ENCODE results near the gene PRKCI. TPM values are rescaled to one million over a fixed set of nuclear protein-coding genes. Genes with fewer than 3 reads are reported as not detected.
A peak's percentile ranks its signal among the peaks of the same experiment; 100 is the strongest.
"Not testable (repeated sequence)": the region's sequence is repeated elsewhere in the genome, so short reads cannot be mapped to it uniquely, and the experiment has no call there.

The PRKCI gene
- polyA plus RNA-seq, 1 experiment, result 84.3 TPM

DNA sequence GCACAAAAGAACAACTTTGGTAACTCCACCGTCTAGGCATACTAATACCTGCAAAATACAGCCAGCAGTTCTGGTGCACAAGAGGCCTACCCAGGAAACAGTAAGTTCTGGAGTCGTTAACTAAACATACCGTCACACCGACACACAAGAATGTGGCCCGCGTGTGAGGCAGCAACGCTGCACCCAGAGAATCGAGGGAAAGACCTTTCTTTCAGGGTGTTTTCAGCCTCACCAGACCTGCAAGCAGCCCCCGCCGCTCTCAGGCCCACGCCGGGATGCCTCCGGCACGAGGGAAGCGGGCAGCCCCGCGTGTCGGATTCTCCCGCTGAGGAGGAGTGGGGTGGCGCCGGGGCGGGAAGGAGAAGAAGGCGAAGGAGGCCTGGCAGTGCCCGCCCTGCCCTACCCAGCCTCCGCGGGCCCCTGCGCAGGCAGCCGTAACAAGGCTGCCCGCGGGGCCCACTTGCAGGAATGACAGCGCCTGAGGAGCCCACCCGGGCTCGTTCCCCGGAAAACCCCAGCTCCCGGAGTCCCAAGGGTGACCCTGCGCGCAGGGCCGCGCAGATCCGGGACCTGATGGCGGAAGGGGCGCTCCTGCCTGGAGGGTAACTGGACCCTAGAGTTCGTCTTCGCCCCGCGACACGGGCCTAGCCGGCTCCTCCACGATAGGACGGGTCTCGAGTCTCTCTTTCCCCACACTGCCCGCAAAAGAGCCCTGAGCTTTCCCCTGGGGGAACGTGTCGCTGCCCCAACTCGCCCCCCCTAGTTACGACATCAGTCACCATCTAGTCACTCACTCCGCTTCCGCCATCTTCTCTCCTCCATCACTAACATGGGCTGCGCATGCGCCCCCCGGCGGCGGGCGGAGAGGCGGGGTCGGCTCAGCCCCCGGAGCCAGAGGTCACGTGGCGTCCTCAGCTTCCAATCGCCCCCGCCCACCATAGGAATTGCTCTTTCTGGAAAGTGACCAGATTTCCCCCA, 41.0 kb upstream of the PRKCI start, which contains the start of gene PHC3:
TSS of gene PHC3 (minus strand) at position 826 of the 978 bp plus-strand sequence. CDS start at position 808, 18 bp downstream.
- DNase-seq (ENCODE audit: low read depth, low spot score), result peak; percentile 54
- H3K27ac ChIP-seq (ENCODE audit: low read depth, low read length), result peak within 1 kb of the TSS; percentile 89
- peaks cover 5% of the 10 kb centered on the region; the same call in 1 of the 2 replicates for H3K9me3 ChIP-seq (ENCODE audit: control insufficient read depth, insufficient read depth, low read length)
- H3K4me3 ChIP-seq (ENCODE audit: low read depth, low read length), result peak within 1 kb of the TSS; percentile 98
- ChIA-PET POLR2A (interaction anchor here (0.6 to 1.1 kb wide), 3 partner anchors 54 to 236 kb away, joined by 3 to 4 read pairs (median 3); no protein-coding TSS in a partner anchor), CTCF (interaction anchor here (0.5 to 0.7 kb wide), 2 partner anchors 8 to 372 kb away, joined by 3 to 5 read pairs; no protein-coding TSS in a partner anchor)
- TF ChIP-seq, protein P1, sequence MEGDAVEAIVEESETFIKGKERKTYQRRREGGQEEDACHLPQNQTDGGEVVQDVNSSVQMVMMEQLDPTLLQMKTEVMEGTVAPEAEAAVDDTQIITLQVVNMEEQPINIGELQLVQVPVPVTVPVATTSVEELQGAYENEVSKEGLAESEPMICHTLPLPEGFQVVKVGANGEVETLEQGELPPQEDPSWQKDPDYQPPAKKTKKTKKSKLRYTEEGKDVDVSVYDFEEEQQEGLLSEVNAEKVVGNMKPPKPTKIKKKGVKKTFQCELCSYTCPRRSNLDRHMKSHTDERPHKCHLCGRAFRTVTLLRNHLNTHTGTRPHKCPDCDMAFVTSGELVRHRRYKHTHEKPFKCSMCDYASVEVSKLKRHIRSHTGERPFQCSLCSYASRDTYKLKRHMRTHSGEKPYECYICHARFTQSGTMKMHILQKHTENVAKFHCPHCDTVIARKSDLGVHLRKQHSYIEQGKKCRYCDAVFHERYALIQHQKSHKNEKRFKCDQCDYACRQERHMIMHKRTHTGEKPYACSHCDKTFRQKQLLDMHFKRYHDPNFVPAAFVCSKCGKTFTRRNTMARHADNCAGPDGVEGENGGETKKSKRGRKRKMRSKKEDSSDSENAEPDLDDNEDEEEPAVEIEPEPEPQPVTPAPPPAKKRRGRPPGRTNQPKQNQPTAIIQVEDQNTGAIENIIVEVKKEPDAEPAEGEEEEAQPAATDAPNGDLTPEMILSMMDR (IDR thresholded peaks at IDR 0.05; ENCODE audit: low read depth, low read length), result 0 out of 2 replicates have a peak, but pooled peaks have one; percentile 5
- no peaks in the 10 kb centered on the region for H3K27me3 ChIP-seq (ENCODE audit: control insufficient read depth, insufficient read depth, low read length)

DNA sequence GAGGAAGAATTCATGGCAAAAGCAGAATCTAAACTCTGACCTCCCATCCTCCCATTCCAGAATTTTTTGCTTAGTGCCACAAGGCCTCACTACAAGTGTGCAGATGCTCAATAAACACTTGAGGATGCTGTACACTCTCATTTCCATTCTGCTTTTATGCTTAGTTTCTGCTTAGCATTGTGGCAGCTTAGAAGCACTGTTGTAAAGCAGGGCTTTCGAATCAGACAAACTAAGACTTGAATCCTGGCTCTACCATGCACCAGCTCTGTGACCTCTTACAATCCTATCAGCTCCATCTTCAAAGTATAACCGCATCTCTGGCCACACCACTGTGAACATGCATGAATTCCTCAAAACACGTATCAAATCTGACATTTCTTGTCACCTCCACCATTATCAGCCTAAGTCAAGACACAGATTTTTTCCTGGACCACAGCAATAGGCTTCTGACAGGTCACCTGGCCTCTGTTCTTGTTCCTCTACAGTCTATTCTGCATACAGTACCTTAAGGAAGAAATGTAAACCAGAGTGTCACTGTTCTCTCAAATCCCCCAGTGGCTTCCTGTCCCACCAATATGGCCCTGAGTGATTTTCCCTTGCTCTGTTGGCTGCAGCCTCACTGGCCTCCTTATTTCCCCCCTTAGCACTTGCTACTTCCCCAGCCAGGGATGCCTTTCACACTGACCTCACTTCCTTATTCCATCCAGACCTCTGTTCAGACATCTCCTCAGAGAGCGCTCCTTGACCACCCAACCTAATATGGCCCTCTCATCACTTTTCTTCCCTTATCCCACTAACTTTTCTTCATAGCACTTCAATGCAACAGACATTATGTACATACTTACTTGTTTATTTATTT, 32.6 kb upstream of the PRKCI start:
- CTCF ChIA-PET, result interaction anchor here (0.5 to 1.8 kb wide), 9 partner anchors 15 to 658 kb away, joined by 3 to 5 read pairs (median 4); no protein-coding TSS in a partner anchor
- POLR2A ChIA-PET, result no interaction called here
- H3K4me3 ChIP-seq (ENCODE audit: low read depth, low read length), result no peak overlapping the region
- TF ChIP-seq, protein P1 (IDR thresholded peaks at IDR 0.05; ENCODE audit: low read depth, low read length), result no peak
- H3K27me3 ChIP-seq (ENCODE audit: control insufficient read depth, insufficient read depth, low read length), result no peaks in the 10 kb centered on the region
- no peak overlapping the region for H3K27ac ChIP-seq (ENCODE audit: low read depth, low read length)
- no peaks in the 10 kb centered on the region for H3K9me3 ChIP-seq (ENCODE audit: control insufficient read depth, insufficient read depth, low read length)
- DNase-seq (ENCODE audit: low read depth, low spot score), result no peak

DNA sequence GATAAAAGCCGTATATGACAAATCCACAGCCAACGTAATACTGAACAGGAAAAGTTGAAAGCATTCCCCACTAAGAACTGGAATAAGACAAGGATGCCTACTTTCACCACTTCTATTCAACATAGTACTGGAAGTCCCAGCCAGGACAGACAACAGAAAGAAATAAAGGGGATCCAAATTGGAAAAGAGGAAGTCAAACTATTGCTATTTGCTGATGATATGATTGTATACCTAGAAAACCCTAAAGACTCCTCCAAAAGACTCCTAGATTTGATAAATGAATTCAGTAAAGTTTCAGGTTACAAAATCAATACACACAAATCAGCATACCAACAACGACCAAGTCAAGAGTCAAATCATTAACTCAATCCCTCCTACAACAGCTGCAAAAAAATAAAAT, 26.5 kb upstream of the PRKCI start:
- H3K9me3 ChIP-seq (ENCODE audit: control insufficient read depth, insufficient read depth, low read length); H3K4me3 ChIP-seq (ENCODE audit: low read depth, low read length); DNase-seq (ENCODE audit: low read depth, low spot score); H3K27ac ChIP-seq (ENCODE audit: low read depth, low read length); POLR2A ChIA-PET; H3K27me3 ChIP-seq (ENCODE audit: control insufficient read depth, insufficient read depth, low read length); CTCF ChIA-PET: not testable (repeated sequence)

DNA sequence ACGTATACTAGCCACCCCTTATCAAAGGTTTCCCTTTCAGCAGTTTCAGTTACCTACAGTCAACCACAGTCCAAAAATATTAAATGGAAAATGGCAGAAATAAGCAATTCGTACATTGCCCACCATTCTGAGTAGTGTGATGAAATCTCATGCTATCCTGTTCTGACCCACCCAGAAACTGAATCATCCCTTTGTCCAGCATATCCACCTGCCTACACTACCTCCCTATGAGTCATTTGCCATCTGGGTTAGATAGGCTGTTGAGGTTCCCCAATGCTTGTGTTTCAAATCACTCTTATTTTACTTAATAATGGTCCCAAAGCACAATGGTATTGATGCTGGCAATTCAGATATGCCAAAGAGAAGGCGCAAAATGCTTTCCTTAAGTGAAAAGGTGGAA, 25.4 kb upstream of the PRKCI start:
- POLR2A ChIA-PET, result no interaction called here
- Histone ChIP-seq H3K27ac (ENCODE audit: low read depth, low read length) (no peak overlapping the region), H3K27me3 (ENCODE audit: control insufficient read depth, insufficient read depth, low read length) (no peaks in the 10 kb centered on the region), H3K9me3 (ENCODE audit: control insufficient read depth, insufficient read depth, low read length) (no peaks in the 10 kb centered on the region), H3K4me3 (ENCODE audit: low read depth, low read length) (no peak overlapping the region)
- CTCF ChIA-PET, result interaction anchor here (0.6 kb wide), 1 partner anchor 9 kb away, joined by 4 read pairs; no protein-coding TSS in a partner anchor
- TF ChIP-seq, protein P1 (IDR thresholded peaks at IDR 0.05; ENCODE audit: low read depth, low read length), result no peak
- DNase-seq (ENCODE audit: low read depth, low spot score), result no peak

DNA sequence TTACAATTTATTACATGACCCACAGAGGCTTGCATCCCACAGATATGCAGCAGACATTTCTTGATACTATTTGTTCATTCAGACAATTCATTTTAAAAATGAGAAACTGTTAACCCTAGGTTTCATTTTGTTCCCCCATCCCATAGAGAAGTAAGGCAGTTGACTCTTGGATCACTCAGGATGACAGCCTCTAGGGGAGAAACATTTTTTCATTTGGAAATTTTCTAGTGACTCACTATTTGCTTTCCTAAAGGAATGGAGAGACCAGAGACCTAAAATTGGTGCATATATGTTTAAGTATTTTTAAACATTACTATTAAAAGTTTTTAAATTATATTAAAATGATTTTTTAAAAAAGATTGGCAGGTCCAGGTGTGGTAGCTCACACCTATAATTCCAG, 21.2 kb upstream of the PRKCI start:
- Histone ChIP-seq H3K9me3 (ENCODE audit: control insufficient read depth, insufficient read depth, low read length) (no peaks in the 10 kb centered on the region), H3K27ac (ENCODE audit: low read depth, low read length) (no peak overlapping the region), H3K4me3 (ENCODE audit: low read depth, low read length) (no peak overlapping the region), H3K27me3 (ENCODE audit: control insufficient read depth, insufficient read depth, low read length) (no peaks in the 10 kb centered on the region)
- DNase-seq (ENCODE audit: low read depth, low spot score), result no peak
- TF ChIP-seq, protein P1 (IDR thresholded peaks at IDR 0.05; ENCODE audit: low read depth, low read length), result no peak
- ChIA-PET POLR2A (no interaction called here), CTCF (no interaction called here)
